GM10266 (cell line): ENCODE data around the gene E2F1.

Experiments used
- DNase-seq: peaks from one replicate; pipeline ENCODE4 v3.0.0; 2012; ENCODE audit errors: extremely low spot score
- CTCF ChIP-seq: IDR thresholded peaks from 2 replicates; pipeline ENCODE4 v1.5.1; 2012; ENCODE audit warnings: mild to moderate bottlenecking, low read depth; ENCODE audit not compliant: control insufficient read depth, insufficient read depth; ENCODE audit errors: missing control alignments

E2F1 gene

GRCh38 chr20:33728463-33728862 is 42.3 kb upstream of the E2F1 start:
- TF ChIP-seq CTCF = no peak

GRCh38 chr20:33727806-33728205 is 41.6 kb upstream of the E2F1 start:
- no peak for DNase-seq
- no peak for TF ChIP-seq CTCF

More at GRCh38 chr20:33728463-33728862, 42.3 kb upstream of the E2F1 start:
- no peak for DNase-seq

GRCh38 chr20:33727115-33727479 is 40.9 kb upstream of the E2F1 start:
- no peak for DNase-seq
- TF ChIP-seq CTCF = no peak

- no peak for TF ChIP-seq CTCF
- DNase-seq = no peak
Observed at GRCh38 chr20:33725607-33726264, 39.6 kb upstream of the E2F1 start.

GRCh38 chr20:33724439-33725094 is 38.4 kb upstream of the E2F1 start:
- no peak for DNase-seq
- TF ChIP-seq CTCF = no peak

GRCh38 chr20:33721391-33722140 is 35.4 kb upstream of the E2F1 start:
- no peak for DNase-seq
- no peak for TF ChIP-seq CTCF
